ENCODE measurements around the gene JHY. TPM values are rescaled to one million over a fixed set of nuclear protein-coding genes. Genes with fewer than 3 reads are reported as not detected.

JHY gene
- total and polyA plus RNA-seq, 2 of the 8 experiments (the other 6 are each of a cell fraction or from before 2014, with no cell fraction given), result 0.29 to 0.91 TPM

DNA sequence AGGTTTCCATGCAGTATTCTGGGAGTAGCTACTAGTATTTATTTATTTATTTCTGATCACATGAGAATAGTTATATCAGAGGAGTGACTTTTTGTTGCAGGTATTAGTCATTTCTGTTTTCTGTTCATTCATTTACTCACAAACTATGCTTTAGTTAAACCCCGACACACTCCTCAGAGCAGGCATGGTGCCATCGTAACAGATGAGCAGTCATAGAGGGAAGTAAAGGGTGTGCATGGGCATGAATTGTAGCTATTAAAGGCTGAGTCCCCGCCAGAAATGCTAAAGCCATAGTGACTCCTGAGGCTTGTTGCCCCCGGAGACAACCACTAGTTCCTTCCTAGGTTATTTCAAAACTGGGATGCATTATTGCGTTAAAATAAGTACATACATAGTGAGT is 10.6 kb downstream of the JHY start (continued):
- TF ChIP-seq CHD7 (IDR thresholded peaks at IDR 0.05; ENCODE audit: insufficient replicate concordance, low read length) (no peak), SP4 (IDR thresholded peaks at IDR 0.05; ENCODE audit: low read length) (no peak), TAF7 (optimal IDR thresholded peaks at IDR 0.05; ENCODE audit: borderline replicate concordance, low read depth, low read length) (no peak), SIX5 (IDR thresholded peaks at IDR 0.05; ENCODE audit: low read depth, low read length) (no peak), CHD1 (IDR thresholded peaks at IDR 0.05; ENCODE audit: low read depth, low read length) (no peak), CREB1 (IDR thresholded peaks at IDR 0.05) (no peak)
- TF ChIP-seq, protein P1, sequence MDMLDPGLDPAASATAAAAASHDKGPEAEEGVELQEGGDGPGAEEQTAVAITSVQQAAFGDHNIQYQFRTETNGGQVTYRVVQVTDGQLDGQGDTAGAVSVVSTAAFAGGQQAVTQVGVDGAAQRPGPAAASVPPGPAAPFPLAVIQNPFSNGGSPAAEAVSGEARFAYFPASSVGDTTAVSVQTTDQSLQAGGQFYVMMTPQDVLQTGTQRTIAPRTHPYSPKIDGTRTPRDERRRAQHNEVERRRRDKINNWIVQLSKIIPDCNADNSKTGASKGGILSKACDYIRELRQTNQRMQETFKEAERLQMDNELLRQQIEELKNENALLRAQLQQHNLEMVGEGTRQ (IDR thresholded peaks at IDR 0.05; ENCODE audit: low read length), result no peak

Data from H1 (cell line).